AG04450 (cell line): ENCODE results near the gene RASGRP3. TPM values are rescaled to one million over a fixed set of nuclear protein-coding genes. Genes with fewer than 3 reads are reported as not detected.

Experiments used
- CTCF ChIA-PET: fragments of 300-600, 350-600 bp; formaldehyde crosslinking; extraction: SDS; loops from one replicate; lab custom pipeline; 2022; ENCODE audit warnings: antibody characterized with exemption, inconsistent platforms; lab: Charles Lee
- POLR2A ChIA-PET: fragments of 350-600 bp; formaldehyde crosslinking; extraction: SDS; loops from one replicate; lab custom pipeline; 2021; ENCODE audit warnings: antibody characterized with exemption, inconsistent platforms; lab: Yijun Ruan, JAX
- DNase-seq: peaks from one replicate; pipeline ENCODE4 v3.0.0-alpha.2; 2011; ENCODE audit warnings: low read depth, low spot score
- H3K27ac ChIP-seq: one replicate; pipeline ENCODE4 v1.5.1; 2012; ENCODE audit warnings: low read depth, low read length, control low read depth
- H3K27me3 ChIP-seq: one replicate; pipeline ENCODE4 v1.6.0; 2012; ENCODE audit warnings: low read length; ENCODE audit not compliant: control insufficient read depth, insufficient read depth
- H3K4me3 ChIP-seq: 2 replicates; pipeline ENCODE4 v1.5.1; 2011; ENCODE audit warnings: mild to moderate bottlenecking, low read depth, low read length, control low read depth
- H3K9me3 ChIP-seq: 2 replicates; pipeline ENCODE4 v1.5.1; 2012; ENCODE audit warnings: low read length; ENCODE audit not compliant: control insufficient read depth, insufficient read depth
- polyA plus RNA-seq: library from polyadenylated mRNA; depleted of rRNA; stranded (reverse); fragments of >200 nt; gene quantifications from 2 replicates; pipeline ENCODE4 v1.2.3, GENCODE V29; 2011
- TF ChIP-seq, protein P1 (sequence below): IDR thresholded peaks from 2 replicates; pipeline ENCODE4 v1.5.1; 2011; ENCODE audit warnings: low read depth, low read length, control low read depth, inconsistent platforms

Gene RASGRP3
- polyA plus RNA-seq, 1 experiment = 1.4 TPM

DNA sequence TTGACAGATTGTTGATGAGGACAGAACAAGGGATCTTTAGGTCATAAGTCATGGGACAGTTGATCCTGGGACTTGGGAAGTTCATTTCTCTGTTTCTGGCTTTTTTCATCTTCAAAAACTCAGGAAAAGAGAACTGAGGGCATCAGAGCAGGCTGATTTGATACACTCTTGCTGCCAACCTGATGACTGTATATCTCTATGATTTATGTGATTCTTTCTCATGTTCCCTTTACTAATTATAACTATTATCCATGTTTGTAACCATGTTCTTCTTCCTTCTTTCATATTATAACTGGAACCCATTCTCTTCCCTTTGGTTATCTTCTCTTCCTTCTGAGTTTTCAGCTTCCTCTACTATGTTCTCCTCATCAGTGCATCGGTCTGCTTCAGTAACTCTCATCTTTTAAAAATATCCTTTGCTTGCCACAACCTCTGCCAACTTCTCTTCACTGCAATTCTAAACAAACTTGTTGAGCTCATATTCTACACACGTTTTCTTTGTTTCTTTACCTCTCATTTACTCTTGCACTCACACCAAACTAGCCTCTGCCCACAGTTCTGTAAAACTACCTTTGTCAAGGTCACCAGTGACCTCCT, 13.5 kb downstream of the RASGRP3 start:
- TF ChIP-seq, protein P1, sequence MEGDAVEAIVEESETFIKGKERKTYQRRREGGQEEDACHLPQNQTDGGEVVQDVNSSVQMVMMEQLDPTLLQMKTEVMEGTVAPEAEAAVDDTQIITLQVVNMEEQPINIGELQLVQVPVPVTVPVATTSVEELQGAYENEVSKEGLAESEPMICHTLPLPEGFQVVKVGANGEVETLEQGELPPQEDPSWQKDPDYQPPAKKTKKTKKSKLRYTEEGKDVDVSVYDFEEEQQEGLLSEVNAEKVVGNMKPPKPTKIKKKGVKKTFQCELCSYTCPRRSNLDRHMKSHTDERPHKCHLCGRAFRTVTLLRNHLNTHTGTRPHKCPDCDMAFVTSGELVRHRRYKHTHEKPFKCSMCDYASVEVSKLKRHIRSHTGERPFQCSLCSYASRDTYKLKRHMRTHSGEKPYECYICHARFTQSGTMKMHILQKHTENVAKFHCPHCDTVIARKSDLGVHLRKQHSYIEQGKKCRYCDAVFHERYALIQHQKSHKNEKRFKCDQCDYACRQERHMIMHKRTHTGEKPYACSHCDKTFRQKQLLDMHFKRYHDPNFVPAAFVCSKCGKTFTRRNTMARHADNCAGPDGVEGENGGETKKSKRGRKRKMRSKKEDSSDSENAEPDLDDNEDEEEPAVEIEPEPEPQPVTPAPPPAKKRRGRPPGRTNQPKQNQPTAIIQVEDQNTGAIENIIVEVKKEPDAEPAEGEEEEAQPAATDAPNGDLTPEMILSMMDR = no peak
- ChIA-PET POLR2A (no interaction called here), CTCF (interaction anchor here (0.6 to 1.9 kb wide), 2 partner anchors 14 to 110 kb away, joined by 3 to 13 read pairs; partner anchors contain the start of gene RASGRP3)
- Histone ChIP-seq H3K4me3 (no peak overlapping the region), H3K9me3 (peaks cover 4% of the 10 kb centered on the region), H3K27ac (no peak overlapping the region), H3K27me3 (no peaks in the 10 kb centered on the region)
- DNase-seq = no peak

DNA sequence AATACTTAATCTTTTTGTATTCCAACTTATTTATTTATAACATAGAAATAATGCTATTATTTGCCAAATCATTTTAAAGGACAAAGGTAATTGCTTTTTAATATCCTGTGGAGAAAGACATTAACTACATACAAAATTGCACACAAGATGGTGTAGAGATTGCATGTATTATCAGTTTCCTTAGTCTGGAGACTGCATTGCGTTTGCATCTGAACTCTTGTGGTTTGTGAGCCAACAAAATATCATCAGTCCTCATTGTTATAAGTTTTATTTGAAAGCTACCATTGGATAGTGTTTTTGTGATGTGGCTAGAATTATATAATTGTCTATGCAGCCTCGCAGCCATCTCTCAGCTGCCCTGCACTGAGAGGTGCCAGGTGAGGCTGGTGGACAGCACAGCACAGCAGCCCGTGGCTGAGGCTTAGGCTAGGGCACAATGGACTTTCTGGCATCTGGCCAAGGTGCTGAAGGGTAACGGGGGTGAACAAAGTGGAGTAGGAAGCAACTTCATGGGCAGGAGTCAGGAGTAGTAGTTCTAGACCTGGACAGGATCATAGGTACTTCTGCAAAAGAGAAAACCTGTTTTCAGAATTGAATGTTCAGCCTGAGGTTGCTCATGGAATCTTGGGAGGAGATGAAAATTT, 15.1 kb downstream of the RASGRP3 start:
- POLR2A ChIA-PET = no interaction called here
- H3K9me3 ChIP-seq = no peaks in the 10 kb centered on the region
- H3K4me3 ChIP-seq = no peak overlapping the region
- DNase-seq = no peak
- CTCF ChIA-PET = no interaction called here
- no peak overlapping the region for H3K27ac ChIP-seq
- no peaks in the 10 kb centered on the region for H3K27me3 ChIP-seq
- TF ChIP-seq, protein P1 = no peak

DNA sequence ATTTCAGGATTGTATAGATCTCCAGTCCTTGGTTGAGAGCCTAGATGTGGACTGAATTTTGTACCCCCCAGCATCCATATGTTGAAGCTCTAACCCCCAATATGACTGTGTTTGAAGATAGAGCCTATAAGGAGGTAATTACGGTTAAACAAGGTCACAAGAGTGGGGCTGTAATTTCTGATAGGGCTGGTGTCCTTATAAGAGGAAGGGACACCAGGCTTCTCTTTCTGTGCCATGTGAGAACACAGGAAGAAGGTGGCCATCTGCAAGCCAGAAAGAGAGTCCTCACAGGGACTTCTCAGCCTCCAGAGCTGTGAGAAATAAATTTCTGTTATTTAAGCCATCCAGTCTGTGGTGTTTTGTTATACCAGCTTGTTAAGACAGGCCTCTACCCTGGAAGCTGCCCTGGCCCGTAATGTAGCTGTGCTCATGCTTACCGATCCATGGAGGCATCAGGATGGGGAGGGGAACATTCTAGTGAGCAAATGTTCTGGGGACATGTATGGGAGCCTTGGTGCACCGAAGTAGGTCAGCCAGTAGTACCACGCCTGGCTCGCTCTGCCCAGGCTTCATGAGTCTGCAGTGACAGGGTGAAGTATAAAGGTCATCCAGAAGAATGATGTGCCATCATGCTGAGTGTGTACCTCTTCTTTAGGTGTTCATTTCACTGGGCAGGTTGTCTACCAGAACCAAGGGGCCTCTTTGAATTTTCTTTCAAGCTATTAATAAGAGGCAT, 16.1 kb downstream of the RASGRP3 start:
- TF ChIP-seq, protein P1 = no peak
- no peak overlapping the region for H3K27ac ChIP-seq
- no peaks in the 10 kb centered on the region for H3K9me3 ChIP-seq
- ChIA-PET CTCF (interaction anchor here (1.3 kb wide), 1 partner anchor 17 kb away, joined by 5 read pairs; the partner anchor contains the start of gene RASGRP3), POLR2A (no interaction called here)
- H3K4me3 ChIP-seq = no peak overlapping the region
- H3K27me3 ChIP-seq = no peaks in the 10 kb centered on the region
- DNase-seq = no peak

DNA sequence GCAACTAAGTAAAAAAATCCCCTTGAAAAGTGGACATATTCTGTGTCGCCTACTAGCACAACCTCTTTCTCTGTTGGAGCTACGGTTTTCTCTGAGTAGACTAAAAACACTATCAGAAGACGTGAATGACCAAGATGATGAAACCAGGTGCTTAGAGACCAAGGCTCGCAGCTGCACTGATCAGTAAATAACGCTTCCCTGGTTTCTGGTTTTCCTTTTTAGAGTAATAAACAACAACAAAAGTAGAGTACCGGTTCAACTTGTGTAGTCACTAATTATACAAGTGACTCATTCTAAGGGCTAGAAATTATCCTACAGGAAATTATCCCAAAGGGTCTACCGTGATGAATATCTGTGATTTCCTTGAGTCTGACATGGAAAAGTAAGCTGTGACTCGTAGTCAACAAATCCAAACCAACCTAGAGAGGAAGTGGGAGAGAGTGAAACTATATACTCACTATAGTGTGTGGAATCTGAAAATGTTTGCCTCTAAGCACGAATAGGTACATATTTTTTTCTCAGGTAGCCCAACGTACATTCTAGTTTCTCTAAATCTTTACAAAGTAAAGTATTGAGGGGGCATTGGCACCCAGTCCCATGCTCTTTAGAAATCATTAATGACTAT, 17.8 kb downstream of the RASGRP3 start:
- Histone ChIP-seq H3K27ac (no peak overlapping the region), H3K4me3 (no peak overlapping the region), H3K9me3 (no peaks in the 10 kb centered on the region), H3K27me3 (no peaks in the 10 kb centered on the region)
- ChIA-PET CTCF (interaction anchor here (1.3 kb wide), 2 partner anchors 18 to 81 kb away, joined by 3 to 5 read pairs; partner anchors contain the start of gene RASGRP3), POLR2A (no interaction called here)
- DNase-seq = no peak
- TF ChIP-seq, protein P1 = no peak
